Eye (tissue), 1 donor: ENCODE data around the gene PTPN9.
A peak's percentile ranks its signal among the peaks of the same experiment; 100 is the strongest.
"Not testable (repeated sequence)": the region's sequence is repeated elsewhere in the genome, so short reads cannot be mapped to it uniquely, and the experiment has no call there.

ENCODE experiments used
- DNase-seq: peaks from one replicate; pipeline ENCODE4 v3.0.0-alpha.2; 2015

The PTPN9 gene

GRCh38 chr15:75530169-75530568 lies 48.9 kb downstream of the PTPN9 start:
- no peak for DNase-seq

- DNase-seq = not testable (repeated sequence)
Measured at GRCh38 chr15:75525756-75526155, 53.4 kb downstream of the PTPN9 start.

GRCh38 chr15:75523011-75523410 lies 56.1 kb downstream of the PTPN9 start:
- no peak for DNase-seq

GRCh38 chr15:75517233-75517632 lies 61.9 kb downstream of the PTPN9 start:
- DNase-seq = no peak

- DNase-seq = peak; percentile 13
Measured at GRCh38 chr15:75508840-75509532, 70.1 kb downstream of the PTPN9 start.

- no peak for DNase-seq
Measured at GRCh38 chr15:75502360-75502759, 76.8 kb downstream of the PTPN9 start.

GRCh38 chr15:75493732-75494131 lies 85.4 kb downstream of the PTPN9 start:
- no peak for DNase-seq

- no peak for DNase-seq
Measured at GRCh38 chr15:75483961-75484360, 95.2 kb downstream of the PTPN9 start.

- not testable (repeated sequence) for DNase-seq
Measured at GRCh38 chr15:75483556-75483955, 95.6 kb downstream of the PTPN9 start.

GRCh38 chr15:75483106-75483505 lies 96.0 kb downstream of the PTPN9 start:
- DNase-seq = no peak

- not testable (repeated sequence) for DNase-seq
Measured at GRCh38 chr15:75480463-75480862, 98.7 kb downstream of the PTPN9 start.

GRCh38 chr15:75479670-75480069 lies 99.4 kb downstream of the PTPN9 start:
- DNase-seq = no peak

GRCh38 chr15:75477094-75477493 lies 102.0 kb downstream of the PTPN9 start:
- DNase-seq = not testable (repeated sequence)

- DNase-seq = no peak
Measured at GRCh38 chr15:75468913-75469598, 110.1 kb downstream of the PTPN9 start.

- DNase-seq = no peak
Measured at GRCh38 chr15:75460646-75461045, 118.5 kb downstream of the PTPN9 start.

- DNase-seq = no peak
Measured at GRCh38 chr15:75459581-75459980, 119.5 kb downstream of the PTPN9 start.

GRCh38 chr15:75456710-75457109 lies 122.4 kb downstream of the PTPN9 start:
- DNase-seq = no peak

- DNase-seq = no peak
Measured at GRCh38 chr15:75455982-75456531, 123.1 kb downstream of the PTPN9 start.

- DNase-seq = peak; percentile 96
Measured at GRCh38 chr15:75455424-75455981, 123.6 kb downstream of the PTPN9 start.

GRCh38 chr15:75454471-75455378 lies 124.4 kb downstream of the PTPN9 start:
- no peak for DNase-seq

- DNase-seq = peak; percentile 100
Measured at GRCh38 chr15:75453703-75454470, 125.2 kb downstream of the PTPN9 start.
